ENCODE measurements around the gene HSP90AB1. TPM values are rescaled to one million over a fixed set of nuclear protein-coding genes. Genes with fewer than 3 reads are reported as not detected.

HSP90AB1 gene
- total and polyA plus RNA-seq, 7 donors, result 182 to 569 (median 484) TPM

- no peak for TF ChIP-seq CTCF (IDR thresholded peaks at IDR 0.05)
- no peak for TF ChIP-seq POLR2AphosphoS5 (IDR thresholded peaks at IDR 0.05)
- no peak for TF ChIP-seq EP300 (IDR thresholded peaks at IDR 0.05)
- no peak for TF ChIP-seq POLR2A (IDR thresholded peaks at IDR 0.05)
- Histone ChIP-seq H3K9me3 (no peaks in the 10 kb centered on the region), H3K27me3 (peaks cover 30 to 90% (median 81%) of the 10 kb centered on the region in 3 donors), H3K36me3 (no peaks in the 10 kb centered on the region), H3K4me3 (no peak overlapping the region), H3K27ac (no peak overlapping the region), H3K4me1 (peaks cover 0 to 21% (median 16%) of the 10 kb centered on the region in 4 donors)
- WGBS, 2 donors, result 66% methylated on average over 3 of the region's 3 CpGs
- intact Hi-C loops (cut with DNase I), result no loop called here
- no peak for DNase-seq
Observed at GRCh38 chr6:44271914-44272313, 25.0 kb downstream of the HSP90AB1 start.

GRCh38 chr6:44272529-44272928, 25.6 kb downstream of the HSP90AB1 start:
- intact Hi-C loops (cut with DNase I), result no loop called here
- Histone ChIP-seq H3K36me3 (no peaks in the 10 kb centered on the region), H3K9me3 (no peaks in the 10 kb centered on the region), H3K27me3 (peaks cover 30 to 96% (median 81%) of the 10 kb centered on the region in 3 donors), H3K4me1 (peaks cover 0 to 21% (median 16%) of the 10 kb centered on the region in 4 donors), H3K27ac (no peak overlapping the region), H3K4me3 (no peak overlapping the region)
- WGBS, 2 donors, result 80 to 87% methylated on average over 3 of the region's 3 CpGs
- TF ChIP-seq EP300 (IDR thresholded peaks at IDR 0.05), result no peak
- DNase-seq, result no peak

GRCh38 chr6:44272999-44273566, 26.2 kb downstream of the HSP90AB1 start:
- no peak overlapping the region for H3K4me3 ChIP-seq
- H3K9me3 ChIP-seq, result no peaks in the 10 kb centered on the region
- TF ChIP-seq CTCF (IDR thresholded peaks at IDR 0.05), result no peak
- TF ChIP-seq POLR2A (IDR thresholded peaks at IDR 0.05), result no peak
- TF ChIP-seq POLR2AphosphoS5 (IDR thresholded peaks at IDR 0.05), result no peak
- TF ChIP-seq EP300 (IDR thresholded peaks at IDR 0.05), result no peak
- no peak overlapping the region for H3K27ac ChIP-seq
- H3K4me1 ChIP-seq, result peaks cover 0 to 21% (median 16%) of the 10 kb centered on the region in 4 donors
- 73 to 89% methylated on average over 23 of the region's 23 CpGs for WGBS, 2 donors
- intact Hi-C loops (cut with DNase I), result no loop called here
- H3K27me3 ChIP-seq, result peaks cover 30 to 99% (median 81%) of the 10 kb centered on the region in 3 donors
- DNase-seq, result no peak
- H3K36me3 ChIP-seq, result no peaks in the 10 kb centered on the region

- peaks cover 30 to 99% (median 77%) of the 10 kb centered on the region in 3 donors for H3K27me3 ChIP-seq
Observed at GRCh38 chr6:44273617-44274016, 26.7 kb downstream of the HSP90AB1 start.

More at GRCh38 chr6:44273617-44274016, 26.7 kb downstream of the HSP90AB1 start:
- Histone ChIP-seq H3K36me3 (no peaks in the 10 kb centered on the region), H3K27ac (no peak overlapping the region), H3K9me3 (no peaks in the 10 kb centered on the region), H3K4me1 (peaks cover 0 to 21% (median 16%) of the 10 kb centered on the region in 4 donors), H3K4me3 (no peak overlapping the region)
- TF ChIP-seq POLR2A (IDR thresholded peaks at IDR 0.05) (no peak), CTCF (IDR thresholded peaks at IDR 0.05) (no peak), POLR2AphosphoS5 (IDR thresholded peaks at IDR 0.05) (no peak), EP300 (IDR thresholded peaks at IDR 0.05) (no peak)
- WGBS, 2 donors, result 23 to 69% methylated on average over 1 of the region's 1 CpG
- intact Hi-C loops (cut with DNase I), result no loop called here
- no peak for DNase-seq
